ENCODE data around the gene PLAC9. TPM values are rescaled to one million over a fixed set of nuclear protein-coding genes. Genes with fewer than 3 reads are reported as not detected.

Gene PLAC9
- total RNA-seq, 1 experiment from 2014 or later = 4.9 TPM

DNA sequence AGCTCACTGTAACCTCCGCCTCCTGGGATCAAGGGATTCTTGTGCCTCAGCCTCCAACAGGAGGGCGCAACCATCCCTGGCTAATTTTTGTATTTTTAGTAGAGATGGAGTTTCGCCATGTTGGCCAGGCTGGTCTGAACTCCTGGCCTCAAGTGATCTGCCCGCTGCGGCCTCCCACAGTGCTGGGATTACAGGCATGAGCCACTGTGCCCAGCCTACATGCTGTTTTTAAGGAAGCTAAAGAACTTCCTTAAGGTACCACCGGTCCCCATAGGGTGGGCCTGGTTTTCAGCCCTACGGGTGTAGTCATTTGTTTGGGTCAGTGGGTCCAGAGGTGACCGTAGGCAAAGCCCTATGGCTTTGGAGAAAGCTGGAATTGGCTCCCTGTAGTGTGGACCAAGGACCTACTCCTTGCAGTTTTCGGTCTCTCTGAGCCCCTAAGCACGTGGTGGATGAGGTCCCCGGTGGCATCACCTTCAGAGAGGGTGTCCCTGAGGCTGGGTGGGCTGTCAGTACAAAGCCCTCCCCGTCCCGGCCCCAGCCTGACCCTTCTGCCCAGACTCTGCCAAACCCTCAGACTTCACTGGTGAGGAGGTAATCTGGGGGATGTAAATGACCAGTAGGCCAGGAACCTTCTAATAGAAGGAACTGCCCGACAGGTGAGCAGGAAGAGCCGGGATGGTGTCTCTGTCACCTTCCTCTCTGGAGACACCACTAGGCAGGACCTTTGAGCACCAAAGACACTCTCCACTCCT lies 42.3 kb downstream of the PLAC9 start:
- H3K36me3 ChIP-seq (replicated peaks; ENCODE audit: control insufficient read depth, insufficient read depth, low read length) = no peaks in the 10 kb centered on the region
- DNase-seq = no peak
- H3K27me3 ChIP-seq (ENCODE audit: control insufficient read depth, insufficient read depth, low read length) = no peaks in the 10 kb centered on the region
- no peak overlapping the region for H3K4me3 ChIP-seq (ENCODE audit: insufficient read depth, low read depth, low read length)

DNA sequence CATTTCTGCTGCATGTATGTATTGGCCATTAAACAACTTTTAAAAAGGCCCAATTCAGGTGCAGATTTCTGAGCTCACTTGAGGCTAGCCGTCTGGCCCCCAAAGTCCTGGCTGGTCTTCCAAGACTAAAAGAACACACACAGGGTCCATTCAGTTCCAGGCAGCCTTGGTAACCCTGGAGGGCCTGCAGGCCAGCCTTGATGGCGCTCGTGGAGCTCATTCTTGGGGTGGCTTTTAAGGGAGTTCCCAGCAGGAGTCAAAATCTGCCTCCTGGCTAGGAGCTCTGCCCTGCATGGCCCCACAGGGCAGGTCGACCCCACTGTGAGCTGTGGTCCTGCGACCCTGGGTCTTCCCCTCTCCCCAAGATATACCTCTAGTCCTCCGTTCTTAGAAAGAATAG lies 44.0 kb downstream of the PLAC9 start:
- H3K27me3 ChIP-seq (ENCODE audit: control insufficient read depth, insufficient read depth, low read length) = no peaks in the 10 kb centered on the region
- no peak for DNase-seq
- H3K4me3 ChIP-seq (ENCODE audit: insufficient read depth, low read depth, low read length) = no peak overlapping the region
- no peaks in the 10 kb centered on the region for H3K36me3 ChIP-seq (replicated peaks; ENCODE audit: control insufficient read depth, insufficient read depth, low read length)

DNA sequence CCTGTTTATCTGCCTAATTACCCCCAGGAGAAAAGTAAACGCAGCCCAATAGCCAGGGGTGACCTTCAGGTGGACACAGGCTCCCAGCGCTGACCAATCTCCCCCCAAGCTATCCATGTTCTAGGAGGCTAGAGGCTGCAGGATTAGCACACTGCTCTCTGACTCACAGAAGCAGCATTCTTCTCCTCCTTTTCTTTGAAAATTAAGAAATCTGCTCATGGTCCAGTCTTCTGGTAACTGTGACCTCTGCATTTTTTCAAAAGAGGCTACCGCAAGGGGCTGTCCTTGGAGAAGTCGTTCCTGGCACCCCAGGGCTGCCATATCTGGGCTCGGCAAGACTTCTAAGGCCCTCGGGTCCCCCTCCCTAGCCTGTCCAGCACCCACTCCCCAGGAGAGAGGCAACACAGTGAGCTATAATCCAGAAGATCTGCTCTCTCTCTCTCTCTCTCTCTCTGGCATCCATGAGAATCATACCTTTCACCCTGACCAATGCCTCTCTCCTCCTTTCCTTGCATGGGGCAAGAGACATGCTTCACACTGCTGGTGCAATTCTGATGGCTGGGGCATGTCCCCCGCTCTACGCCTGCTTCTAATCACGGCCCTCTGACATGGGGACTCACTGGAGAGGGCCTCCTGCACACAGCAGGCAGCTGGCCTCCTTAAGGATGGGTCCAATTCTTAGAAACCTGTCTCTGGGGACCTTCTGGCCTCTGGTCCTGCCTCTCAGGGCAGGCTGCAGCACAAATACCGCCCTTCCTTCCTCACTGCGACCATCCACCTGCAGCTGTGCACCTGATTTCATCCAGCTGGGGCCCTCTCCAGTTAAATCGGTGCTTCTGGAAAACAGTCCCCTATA lies 45.5 kb downstream of the PLAC9 start:
- H3K4me3 ChIP-seq (ENCODE audit: insufficient read depth, low read depth, low read length) = no peak overlapping the region
- no peak for DNase-seq
- no peaks in the 10 kb centered on the region for H3K36me3 ChIP-seq (replicated peaks; ENCODE audit: control insufficient read depth, insufficient read depth, low read length)
- H3K27me3 ChIP-seq (ENCODE audit: control insufficient read depth, insufficient read depth, low read length) = no peaks in the 10 kb centered on the region

DNA sequence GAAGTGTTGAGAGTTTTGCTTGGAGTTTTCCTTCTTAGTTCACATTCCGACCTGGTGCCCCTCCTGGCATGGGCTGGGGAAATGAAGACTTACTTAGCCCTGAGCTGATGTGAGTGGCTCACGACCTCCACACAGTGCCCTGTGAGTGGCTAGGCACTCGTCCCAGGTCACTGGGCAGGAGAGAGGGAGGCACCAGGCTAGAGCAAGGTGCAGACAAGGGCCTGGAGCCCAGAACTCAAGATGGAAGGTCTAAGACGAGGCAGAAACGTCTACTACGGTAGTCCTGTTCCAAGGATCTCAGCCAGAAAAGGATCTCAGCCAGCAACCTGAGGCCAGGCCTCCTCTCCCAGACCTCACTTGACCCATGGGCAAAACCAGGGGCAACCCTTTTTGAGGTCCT lies 50.5 kb downstream of the PLAC9 start:
- Histone ChIP-seq H3K4me3 (ENCODE audit: insufficient read depth, low read depth, low read length) (no peak overlapping the region), H3K27me3 (ENCODE audit: control insufficient read depth, insufficient read depth, low read length) (no peaks in the 10 kb centered on the region), H3K36me3 (replicated peaks; ENCODE audit: control insufficient read depth, insufficient read depth, low read length) (no peaks in the 10 kb centered on the region)
- no peak for DNase-seq

DNA sequence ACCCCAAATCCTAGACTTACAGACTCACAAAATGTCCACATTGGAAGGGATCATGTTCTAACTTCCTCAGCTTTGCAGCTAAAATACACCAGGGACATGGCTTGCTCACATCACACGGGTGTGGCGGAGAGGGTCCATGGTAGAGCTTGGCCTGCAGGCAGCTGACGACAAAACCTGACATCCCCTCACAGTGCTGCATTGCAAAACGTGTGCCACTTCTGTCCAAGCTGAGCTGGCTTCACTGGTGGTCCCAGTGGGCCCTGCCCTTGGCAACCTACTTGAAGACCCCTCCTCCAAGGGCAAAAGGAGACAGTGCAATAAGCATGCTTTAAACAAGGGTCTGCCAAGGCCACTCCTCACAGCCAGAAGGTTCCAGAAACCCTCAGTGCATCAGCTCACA lies 50.9 kb downstream of the PLAC9 start:
- DNase-seq = no peak
- H3K36me3 ChIP-seq (replicated peaks; ENCODE audit: control insufficient read depth, insufficient read depth, low read length) = no peaks in the 10 kb centered on the region
- no peak overlapping the region for H3K4me3 ChIP-seq (ENCODE audit: insufficient read depth, low read depth, low read length)
- no peaks in the 10 kb centered on the region for H3K27me3 ChIP-seq (ENCODE audit: control insufficient read depth, insufficient read depth, low read length)

DNA sequence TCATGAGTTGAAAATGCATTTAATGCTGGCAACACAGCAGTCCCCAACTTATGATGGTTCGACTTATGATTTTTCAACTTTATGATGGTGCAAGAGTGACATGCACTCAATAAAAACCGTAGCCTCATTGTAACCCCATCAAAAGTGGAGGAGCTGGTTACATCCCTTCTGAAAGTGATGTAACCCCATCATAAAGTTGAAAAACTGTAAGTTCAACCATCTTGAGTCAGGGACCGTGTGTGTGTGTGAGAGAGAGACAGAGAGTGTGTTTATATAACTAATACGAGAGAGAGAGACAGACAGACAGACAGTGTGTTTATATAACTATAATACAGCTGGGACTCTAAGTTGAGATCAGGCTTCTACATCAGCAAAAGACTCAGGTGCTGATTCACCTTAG lies 51.8 kb downstream of the PLAC9 start:
- Histone ChIP-seq H3K27me3 (ENCODE audit: control insufficient read depth, insufficient read depth, low read length) (no peaks in the 10 kb centered on the region), H3K4me3 (ENCODE audit: insufficient read depth, low read depth, low read length) (no peak overlapping the region), H3K36me3 (replicated peaks; ENCODE audit: control insufficient read depth, insufficient read depth, low read length) (no peaks in the 10 kb centered on the region)
- DNase-seq = no peak

DNA sequence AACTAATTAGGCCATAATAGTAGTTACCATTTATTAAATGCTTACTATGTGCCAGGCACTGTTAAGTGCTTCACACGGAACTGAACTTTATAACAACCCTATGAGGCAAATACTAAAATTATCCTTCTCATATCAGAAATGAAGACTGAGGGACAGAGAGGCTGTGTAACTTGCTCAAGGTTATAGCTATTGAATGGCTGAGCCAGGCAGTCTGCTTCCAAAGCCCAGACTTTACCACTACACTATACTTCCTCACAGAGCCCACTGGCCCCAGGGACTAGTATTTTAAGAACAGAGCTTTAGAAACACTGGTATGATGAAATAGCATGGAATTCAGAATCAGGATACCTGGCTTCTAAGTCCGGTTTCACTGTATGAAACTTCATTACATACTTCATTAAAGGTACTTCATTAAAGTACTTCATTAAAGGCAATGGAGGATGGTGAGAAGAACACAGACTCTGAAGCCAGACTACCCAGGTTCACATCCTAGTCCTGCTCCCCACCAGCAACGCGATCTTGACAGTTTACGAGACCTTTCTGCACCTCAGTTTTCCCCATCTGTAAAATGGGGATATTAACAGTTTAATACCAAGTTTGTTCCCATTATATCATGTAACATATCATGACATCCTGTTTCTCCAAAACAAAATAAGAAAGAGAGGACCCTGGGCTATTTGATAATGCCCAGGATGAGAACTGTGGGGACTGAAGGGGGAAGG lies 53.2 kb downstream of the PLAC9 start:
- Histone ChIP-seq H3K36me3 (replicated peaks; ENCODE audit: control insufficient read depth, insufficient read depth, low read length) (no peaks in the 10 kb centered on the region), H3K27me3 (ENCODE audit: control insufficient read depth, insufficient read depth, low read length) (no peaks in the 10 kb centered on the region), H3K4me3 (ENCODE audit: insufficient read depth, low read depth, low read length) (no peak overlapping the region)
- no peak for DNase-seq

DNA sequence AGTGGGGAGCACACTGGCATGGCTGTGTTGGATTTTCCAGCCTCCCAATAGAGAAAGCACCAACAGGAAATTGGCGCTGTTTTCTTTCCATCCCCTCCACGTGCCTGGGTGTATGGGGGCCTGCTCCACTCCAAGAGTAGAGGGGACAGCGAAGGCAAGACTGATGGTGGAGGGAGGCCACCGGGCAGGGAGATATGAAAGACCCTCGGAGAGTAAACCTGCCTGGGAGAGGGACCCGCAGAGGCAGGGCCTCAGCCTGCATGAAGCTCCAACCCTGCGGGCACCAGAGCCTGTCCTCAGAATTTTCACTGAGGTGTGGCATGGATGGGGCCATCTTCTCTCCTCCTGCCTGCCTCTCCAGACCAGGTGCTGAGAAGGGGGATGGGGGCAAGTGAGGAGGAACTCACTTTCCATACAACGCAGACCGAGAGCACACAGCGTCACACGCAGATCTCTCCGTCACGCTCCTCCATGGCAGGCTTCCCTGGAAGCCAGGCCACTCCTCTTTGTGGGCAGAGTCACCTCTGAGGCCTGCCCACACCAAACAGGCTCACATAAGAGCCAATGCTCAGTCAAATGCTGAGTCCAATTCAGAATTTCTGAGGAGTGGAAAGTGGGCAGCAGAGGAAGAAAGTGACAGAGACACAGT lies 54.0 kb downstream of the PLAC9 start:
- Histone ChIP-seq H3K4me3 (ENCODE audit: insufficient read depth, low read depth, low read length) (no peak overlapping the region), H3K27me3 (ENCODE audit: control insufficient read depth, insufficient read depth, low read length) (no peaks in the 10 kb centered on the region), H3K36me3 (replicated peaks; ENCODE audit: control insufficient read depth, insufficient read depth, low read length) (no peaks in the 10 kb centered on the region)
- no peak for DNase-seq

DNA sequence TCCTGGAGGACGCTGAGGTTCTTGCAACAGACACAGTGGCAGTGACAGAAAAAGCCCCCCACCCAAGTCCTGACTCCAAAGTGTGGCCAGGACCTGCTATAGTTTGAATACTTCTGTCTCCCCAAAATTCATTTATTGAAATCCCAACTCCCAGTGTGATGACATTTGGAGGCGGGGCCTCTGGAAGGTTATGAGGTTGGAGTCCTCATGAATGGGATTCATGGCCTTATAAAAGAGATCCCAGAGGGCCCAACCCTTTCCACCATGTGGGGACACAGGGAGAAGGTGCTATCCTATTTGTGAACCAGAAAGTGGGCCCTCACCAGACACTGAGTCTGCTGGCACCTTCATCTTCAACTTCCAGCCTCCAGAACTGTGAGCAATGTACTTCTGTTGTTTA lies 54.5 kb downstream of the PLAC9 start:
- H3K36me3 ChIP-seq (replicated peaks; ENCODE audit: control insufficient read depth, insufficient read depth, low read length) = no peaks in the 10 kb centered on the region

DNA sequence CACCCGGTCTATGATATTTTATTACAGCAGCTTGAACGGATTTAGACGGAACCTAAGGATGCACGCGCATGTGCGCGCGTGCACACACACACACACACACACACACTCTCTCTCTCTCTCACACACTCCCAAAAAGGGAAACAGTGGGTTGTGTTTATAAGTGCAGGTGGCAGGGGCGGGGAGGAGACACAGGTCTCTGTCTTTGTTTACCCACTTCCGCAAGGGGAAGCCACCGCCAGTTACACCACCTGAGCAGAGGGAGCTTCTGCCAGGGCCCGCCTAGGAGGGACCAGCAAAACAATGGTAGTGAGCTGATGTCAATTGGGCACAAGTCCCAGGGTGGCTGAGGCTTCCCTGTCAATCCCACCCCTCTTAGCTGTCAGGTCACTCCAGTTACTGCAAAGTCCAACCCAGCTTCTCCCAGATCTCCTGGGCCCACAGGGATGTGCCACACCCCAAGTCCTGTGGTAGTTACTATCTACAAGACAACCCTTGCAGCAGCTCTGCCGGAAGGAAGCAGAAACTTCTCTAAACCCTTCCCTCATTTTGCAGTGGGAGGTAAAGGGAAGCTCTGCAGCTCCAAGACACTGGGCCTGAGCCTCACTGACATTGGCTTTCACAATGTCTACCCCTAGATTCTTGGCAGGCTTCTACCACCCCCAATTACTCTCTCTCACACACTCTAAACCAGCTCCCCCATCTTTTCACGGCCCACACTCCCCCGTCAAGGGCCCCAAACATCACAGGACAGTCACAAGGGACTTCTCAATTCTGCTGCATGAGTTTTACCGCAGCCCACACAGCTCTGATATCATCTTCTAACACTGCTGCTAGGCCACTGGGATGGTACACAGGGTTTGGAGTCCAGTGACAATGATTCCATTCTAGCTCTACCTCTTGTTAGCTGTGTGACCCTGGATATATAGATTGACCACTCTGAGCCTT lies 55.2 kb downstream of the PLAC9 start:
- H3K4me3 ChIP-seq (ENCODE audit: insufficient read depth, low read depth, low read length) = no peak overlapping the region
- DNase-seq = no peak
- H3K36me3 ChIP-seq (replicated peaks; ENCODE audit: control insufficient read depth, insufficient read depth, low read length) = no peaks in the 10 kb centered on the region
- H3K27me3 ChIP-seq (ENCODE audit: control insufficient read depth, insufficient read depth, low read length) = no peaks in the 10 kb centered on the region

More for the DNA sequence above, 54.5 kb downstream of the PLAC9 start:
- no peak for DNase-seq
- no peaks in the 10 kb centered on the region for H3K27me3 ChIP-seq (ENCODE audit: control insufficient read depth, insufficient read depth, low read length)
- H3K4me3 ChIP-seq (ENCODE audit: insufficient read depth, low read depth, low read length) = no peak overlapping the region

DNA sequence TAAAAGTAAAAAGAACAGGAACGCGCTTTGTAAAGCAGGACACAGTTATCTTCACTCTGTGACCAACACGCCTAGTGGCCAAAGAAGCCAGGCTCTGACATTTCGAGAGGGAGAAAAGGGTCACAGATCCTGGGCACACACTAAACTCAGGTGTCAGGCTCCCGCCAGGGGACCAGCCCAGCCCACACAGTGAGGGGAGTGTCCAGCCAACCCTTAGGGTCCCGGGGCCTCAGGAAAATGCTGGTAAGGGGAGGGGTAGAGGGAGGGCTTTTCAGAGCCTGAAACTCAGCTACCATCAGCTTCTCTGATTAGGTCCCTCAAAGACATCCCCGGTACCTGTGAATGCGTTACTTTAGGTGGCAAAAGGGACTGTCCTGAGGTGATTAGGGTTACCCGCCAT lies 56.2 kb downstream of the PLAC9 start:
- DNase-seq = no peak
- H3K4me3 ChIP-seq (ENCODE audit: insufficient read depth, low read depth, low read length) = no peak overlapping the region
- H3K36me3 ChIP-seq (replicated peaks; ENCODE audit: control insufficient read depth, insufficient read depth, low read length) = no peaks in the 10 kb centered on the region
- no peaks in the 10 kb centered on the region for H3K27me3 ChIP-seq (ENCODE audit: control insufficient read depth, insufficient read depth, low read length)

DNA sequence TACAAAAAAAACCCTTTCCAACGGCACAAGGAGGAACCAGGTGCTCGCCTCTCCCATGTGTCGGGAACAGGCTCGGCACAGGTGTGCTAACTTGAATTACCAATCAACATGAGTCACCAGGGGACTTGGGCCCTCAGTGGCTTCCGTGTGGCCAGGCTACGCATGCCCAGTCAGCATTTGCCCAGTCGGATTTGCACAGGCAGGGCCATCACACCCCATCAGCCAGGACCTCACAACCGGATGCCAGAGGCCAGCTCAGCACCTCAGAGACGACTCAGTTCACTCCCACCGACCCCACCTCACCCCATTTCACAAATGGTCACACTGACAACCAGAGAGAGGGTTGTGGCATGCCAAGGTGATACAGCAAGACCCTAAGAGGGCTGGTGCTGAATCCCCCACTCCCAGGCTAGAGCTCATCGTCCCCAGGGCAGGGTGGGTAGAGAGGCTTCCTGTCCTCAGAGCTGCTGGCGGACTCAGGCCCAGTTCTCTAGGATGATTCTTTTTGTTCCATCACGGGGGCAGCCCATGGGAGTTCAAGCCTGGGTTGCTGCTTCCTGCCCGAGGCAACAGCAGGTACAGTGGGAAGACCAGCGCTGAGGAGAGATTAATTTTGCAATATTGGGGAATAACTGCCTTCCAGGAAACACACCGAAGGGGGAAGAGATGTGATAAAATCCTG lies 59.2 kb downstream of the PLAC9 start:
- H3K36me3 ChIP-seq (replicated peaks; ENCODE audit: control insufficient read depth, insufficient read depth, low read length) = no peaks in the 10 kb centered on the region
- no peak for DNase-seq
- no peak overlapping the region for H3K4me3 ChIP-seq (ENCODE audit: insufficient read depth, low read depth, low read length)
- H3K27me3 ChIP-seq (ENCODE audit: control insufficient read depth, insufficient read depth, low read length) = no peaks in the 10 kb centered on the region

DNA sequence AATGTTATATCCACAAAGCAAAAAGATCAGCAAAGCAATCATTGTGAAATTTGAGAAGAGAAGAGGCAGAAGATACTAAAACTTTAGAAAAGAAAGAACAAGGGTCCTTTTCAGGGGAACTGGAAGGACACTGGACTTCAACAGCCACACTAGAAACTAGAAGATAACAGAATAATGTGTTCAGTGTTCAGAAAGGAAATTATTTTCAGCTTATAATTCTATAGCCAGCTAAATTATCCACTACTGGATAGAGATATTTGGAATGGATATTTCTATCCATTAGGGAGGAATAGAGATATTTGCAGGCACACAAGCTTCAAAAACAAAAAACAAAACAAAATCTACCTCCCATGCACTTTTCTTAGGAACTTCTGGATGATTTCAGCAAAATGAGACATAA lies 60.0 kb downstream of the PLAC9 start:
- Histone ChIP-seq H3K36me3 (replicated peaks; ENCODE audit: control insufficient read depth, insufficient read depth, low read length) (no peaks in the 10 kb centered on the region), H3K4me3 (ENCODE audit: insufficient read depth, low read depth, low read length) (no peak overlapping the region), H3K27me3 (ENCODE audit: control insufficient read depth, insufficient read depth, low read length) (no peaks in the 10 kb centered on the region)
- no peak for DNase-seq
